NK-92 (cell line): ENCODE results near the gene BTBD9.
"Not testable (repeated sequence)": the region's sequence is repeated elsewhere in the genome, so short reads cannot be mapped to it uniquely, and the experiment has no call there.

Source experiments
- DNase-seq: peaks from one replicate; lab custom pipeline; 2025; ENCODE audit not compliant: unreplicated experiment; lab: John Stamatoyannopoulos, UW

The BTBD9 gene

DNA sequence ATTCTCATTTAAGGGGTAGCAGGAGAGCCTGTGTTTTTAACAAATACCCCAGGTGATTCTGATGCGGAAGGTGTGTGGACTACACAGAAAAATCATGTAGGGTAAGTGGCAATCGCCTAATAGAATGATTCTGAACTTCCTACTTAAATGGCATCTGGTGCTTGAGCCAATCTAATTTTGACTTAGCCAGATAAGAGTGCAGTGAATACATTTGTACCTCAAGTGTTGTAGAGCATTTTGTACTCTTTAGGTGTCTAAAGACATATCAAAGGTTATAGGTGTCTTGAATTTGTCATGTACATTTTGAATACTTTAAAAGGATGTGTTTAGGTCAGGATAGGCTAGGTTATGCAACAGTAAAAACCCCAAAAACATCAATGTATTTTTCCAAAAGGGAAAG, 10.0 kb upstream of the BTBD9 start:
- DNase-seq: no peak

GRCh38 chr6:38648629-38649028, 8.9 kb upstream of the BTBD9 start:
- no peak for DNase-seq

DNA sequence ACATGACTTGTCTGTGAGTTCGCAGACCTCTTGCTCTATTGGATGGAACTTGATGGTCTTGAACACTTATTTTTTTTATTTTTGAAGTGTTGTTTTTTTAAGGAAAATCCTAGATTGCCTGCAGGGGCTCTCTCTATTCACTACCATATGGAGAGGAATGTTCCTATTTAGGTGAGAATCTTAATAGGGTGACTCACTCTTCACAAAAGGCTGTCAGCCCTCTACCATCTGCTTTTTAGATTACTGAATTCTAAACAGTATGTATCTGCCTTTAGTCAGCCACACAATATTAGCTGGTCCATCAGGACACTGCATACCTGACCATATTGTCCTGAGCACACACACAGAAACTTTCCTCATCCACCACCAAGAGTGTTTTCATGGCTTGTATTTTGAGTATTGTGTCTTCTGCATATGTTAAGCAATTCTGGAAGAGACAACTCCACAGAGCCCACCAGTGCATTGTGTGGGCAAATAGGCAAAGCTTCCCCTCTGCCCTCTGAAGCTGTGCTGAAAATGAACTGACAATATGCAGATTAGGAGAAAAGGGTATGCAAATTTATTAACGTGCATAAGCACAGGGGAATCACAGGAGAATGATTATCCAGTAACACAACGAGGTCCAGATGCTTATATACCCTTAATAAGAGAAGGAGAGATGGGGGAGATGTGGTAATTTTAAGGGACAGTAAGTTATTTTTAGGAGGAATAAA, 6.6 kb upstream of the BTBD9 start:
- no peak for DNase-seq

- DNase-seq: no peak
Observed at GRCh38 chr6:38644951-38645350, 5.2 kb upstream of the BTBD9 start.

DNA sequence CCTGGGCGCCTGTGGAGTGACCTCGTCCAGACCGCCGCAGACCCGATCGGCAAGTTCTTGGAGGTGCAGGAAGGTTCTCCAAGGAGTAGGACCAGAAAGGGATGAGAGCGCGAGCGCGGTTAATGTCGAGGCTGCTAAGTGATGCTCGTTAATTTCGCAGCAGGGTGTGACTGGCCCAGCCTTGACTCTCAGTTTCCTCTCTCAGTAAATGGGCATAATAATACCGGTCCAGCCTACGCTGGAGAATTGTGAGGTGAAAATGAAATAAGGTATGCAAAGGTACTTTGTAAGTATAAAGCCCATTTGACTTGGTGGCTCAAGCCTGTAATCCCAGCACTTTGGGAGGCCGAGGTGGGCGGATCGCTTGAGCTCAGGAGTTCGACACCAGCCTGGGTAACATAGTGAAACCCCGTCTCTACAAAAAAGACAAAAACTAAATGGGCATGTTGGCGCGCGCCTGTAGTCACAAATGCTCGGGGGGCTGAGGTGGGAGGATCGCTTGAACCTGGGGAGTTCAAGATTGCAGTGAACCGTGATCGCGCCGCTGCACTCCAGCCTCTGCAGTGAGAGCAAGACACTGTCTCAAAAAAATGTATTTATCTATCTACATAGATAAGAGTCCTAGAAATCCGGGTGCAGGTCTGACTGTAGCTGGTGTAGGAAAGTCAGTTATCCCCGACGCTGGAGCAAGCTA, 634 bp upstream of the BTBD9 start:
- no peak for DNase-seq

DNA sequence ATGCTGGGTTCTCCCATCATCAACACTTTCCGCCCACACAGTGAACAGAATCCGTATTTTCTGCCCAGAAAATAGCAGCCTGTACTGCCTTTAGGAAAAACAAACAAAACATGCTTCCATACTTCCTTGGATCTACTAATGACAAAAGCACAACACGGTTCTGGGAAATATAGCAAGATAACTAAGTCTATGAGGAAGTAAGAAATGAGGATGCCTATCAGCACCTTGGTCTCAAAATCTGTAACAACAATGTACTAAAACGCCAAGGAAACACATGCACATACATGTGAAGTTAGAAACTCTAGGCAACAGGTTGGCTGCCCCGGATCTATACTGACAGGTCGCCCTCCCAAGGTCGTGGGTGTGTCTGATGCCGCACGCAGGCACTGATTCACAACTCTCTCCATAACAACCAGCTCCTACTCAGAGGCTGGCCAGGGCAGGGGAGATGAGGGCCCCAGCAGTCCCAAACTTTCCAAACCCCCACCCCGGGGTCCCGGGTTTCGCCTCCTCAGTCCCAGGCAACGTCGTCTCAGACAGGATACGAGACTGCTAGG, 710 bp downstream of the BTBD9 start:
- no peak for DNase-seq

DNA sequence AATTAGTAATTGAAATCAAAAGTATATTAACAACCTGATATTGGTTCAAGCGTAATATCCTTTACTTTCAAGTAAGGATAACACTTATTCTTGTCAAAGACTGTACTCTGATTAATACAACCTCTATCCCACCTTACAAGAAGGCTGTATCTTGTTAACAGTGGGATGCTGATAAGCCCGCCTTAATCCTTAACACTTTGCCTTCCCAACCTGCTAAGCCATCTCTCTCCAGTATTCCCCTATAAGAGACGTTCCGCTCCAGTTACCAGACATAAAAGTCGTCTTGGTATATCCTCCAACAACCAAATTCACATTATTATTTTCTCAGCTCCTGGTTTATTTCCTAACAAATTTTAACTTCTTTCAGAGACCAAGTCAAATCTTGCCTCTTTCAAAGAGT, 2.0 kb downstream of the BTBD9 start:
- no peak for DNase-seq

DNA sequence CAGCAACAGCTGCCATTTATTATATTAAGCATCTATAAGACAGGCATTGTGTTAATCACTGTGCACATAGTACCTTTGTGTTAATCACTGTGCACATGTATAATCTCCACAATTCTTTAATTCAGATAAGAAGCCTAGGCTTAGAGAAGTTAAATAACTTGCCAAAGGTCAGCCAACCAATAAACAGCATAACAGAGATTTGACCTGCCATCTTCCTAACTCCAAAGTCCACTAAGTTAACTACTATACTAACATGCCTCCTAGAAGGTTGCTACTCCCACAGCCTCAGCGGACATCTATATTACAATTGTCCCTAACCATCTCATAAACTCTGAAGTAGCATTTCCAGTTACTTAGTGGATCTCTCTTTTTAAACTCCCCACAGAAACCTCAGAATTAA, 3.7 kb downstream of the BTBD9 start:
- no peak for DNase-seq

- no peak for DNase-seq
Observed at GRCh38 chr6:38634518-38634917, 5.2 kb downstream of the BTBD9 start.

DNA sequence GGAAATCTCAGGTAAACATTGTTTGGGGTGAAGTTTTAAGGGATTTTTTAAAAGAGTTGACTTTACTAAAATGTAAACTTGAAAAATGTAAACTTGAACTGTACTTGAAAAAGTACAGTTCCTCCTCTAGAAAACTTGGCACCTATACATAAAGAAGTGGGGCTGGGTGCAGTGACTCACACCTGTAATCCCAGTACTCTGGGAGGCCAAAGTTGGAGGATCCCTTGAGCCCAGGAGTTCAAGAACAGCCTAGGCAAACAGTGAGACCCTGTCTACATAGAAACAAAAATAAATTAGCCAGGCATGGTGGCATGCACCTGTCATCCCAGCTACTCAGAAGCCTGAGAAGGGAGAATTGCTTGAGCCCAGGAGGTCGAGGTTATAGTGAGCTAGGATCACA, 7.2 kb downstream of the BTBD9 start:
- DNase-seq: no peak

DNA sequence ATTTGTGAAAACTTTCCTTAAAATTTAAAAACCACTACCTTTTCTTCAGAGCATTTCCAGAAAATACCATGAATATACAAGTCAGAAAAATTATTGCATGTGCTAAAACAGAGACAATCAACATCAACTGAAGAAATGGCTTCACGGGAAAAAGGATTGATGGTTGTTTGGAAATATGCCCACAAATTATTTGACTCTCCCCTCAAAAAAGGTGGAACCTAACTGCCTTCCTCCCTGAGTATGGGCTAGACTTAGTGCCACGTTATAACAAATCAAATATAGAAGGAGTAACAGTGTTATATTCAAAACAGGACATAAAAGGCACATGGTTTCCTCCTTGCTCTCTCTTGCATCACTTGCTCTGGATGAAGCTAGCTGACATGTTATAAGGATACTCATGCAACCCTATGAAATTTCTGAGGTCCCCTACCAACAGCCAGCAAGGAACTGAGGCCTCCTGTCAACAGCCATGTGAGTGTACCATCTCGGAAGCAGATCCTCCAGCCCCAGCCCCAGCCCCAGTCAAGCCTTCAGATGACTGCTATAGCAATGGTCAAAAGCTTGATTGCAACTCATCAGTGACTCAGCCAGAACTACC, 8.4 kb downstream of the BTBD9 start:
- DNase-seq: no peak

DNA sequence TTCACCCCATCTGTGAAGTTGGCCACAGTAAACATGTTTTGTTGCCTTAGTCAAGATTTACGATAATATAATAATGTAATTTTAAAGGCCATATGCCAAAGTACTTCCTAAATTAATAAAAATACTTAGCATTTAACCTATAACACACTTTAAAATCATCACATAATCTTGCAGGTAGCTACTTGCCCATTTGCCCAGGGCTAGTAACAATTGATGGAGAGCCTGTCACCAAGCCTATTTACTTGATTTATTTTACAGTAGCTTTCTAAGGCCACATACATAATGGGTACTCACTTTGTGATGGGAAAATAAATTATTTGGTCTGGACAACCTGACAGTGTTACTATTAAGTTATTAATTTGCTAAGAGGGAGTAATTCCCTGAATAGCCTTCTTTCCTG, 14.5 kb downstream of the BTBD9 start:
- DNase-seq: no peak

DNA sequence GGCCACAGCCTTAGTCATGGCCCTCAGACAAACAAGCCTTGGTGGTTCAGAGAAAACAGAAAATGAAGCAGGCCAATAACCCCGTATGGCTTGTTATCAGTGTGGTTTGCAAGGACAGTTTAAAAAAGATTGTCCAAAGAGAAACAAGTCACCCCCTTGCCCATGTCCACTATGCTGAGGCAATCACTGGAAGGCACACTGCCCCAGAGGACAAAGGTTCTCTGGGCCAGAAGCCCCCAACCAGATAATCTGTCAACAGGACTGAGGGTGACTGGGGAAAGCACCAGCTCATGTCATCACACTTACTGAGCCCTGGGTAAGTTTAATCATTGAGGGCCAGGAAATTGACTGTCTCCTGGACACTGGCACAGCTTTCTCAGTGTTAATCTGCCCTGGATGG, 20.4 kb downstream of the BTBD9 start:
- DNase-seq: not testable (repeated sequence)

- not testable (repeated sequence) for DNase-seq
Observed at GRCh38 chr6:38618301-38618700, 21.4 kb downstream of the BTBD9 start.

DNA sequence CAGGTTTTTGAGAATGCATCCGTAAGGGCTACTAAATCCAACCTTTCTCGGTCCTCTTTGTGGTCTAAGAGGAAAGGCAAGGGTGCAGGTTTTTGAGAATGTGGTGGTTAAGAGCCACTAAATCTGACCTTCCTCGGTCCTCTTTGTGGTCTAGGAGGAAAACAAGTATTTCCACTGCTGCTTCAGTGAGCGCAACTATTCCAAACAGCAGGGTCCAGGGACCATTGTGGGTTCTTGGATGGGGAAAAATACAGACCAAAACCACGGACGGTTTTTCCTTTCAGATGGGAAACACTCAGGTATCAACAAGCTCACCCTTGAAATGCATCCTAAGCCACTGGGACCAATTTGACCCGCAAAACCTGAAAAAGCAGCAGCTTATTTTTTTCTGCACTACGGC, 21.9 kb downstream of the BTBD9 start:
- DNase-seq: no peak

- DNase-seq: no peak
Observed at GRCh38 chr6:38612143-38612965, 27.4 kb downstream of the BTBD9 start.

DNA sequence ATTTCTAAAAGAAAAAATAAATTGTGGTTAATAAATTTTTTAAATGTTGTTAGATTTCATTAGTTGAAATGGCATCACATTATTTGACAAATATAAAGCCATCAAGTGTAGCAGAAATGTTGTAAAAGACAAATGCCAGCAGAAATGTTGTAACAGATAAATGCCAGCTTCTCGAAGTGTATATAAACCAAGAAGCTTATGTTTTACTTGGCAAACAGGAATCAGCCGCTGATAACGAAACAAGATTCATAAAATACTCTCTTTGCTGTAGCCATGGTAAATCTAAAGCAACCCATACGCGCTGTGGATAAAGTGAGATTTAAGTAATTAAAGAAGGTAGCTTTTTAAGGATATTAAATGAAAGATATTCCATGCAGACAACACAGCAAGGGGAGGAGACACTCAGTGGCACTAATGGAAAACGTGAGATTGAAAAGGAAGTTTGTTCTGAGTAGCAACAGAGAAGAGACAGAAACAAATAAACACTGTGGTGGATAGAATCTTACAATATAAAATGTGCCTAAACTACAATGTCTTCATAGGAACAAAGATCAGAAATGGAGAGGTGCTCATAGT, 29.6 kb downstream of the BTBD9 start:
- no peak for DNase-seq

- no peak for DNase-seq
Observed at GRCh38 chr6:38604700-38605099, 35.0 kb downstream of the BTBD9 start.

DNA sequence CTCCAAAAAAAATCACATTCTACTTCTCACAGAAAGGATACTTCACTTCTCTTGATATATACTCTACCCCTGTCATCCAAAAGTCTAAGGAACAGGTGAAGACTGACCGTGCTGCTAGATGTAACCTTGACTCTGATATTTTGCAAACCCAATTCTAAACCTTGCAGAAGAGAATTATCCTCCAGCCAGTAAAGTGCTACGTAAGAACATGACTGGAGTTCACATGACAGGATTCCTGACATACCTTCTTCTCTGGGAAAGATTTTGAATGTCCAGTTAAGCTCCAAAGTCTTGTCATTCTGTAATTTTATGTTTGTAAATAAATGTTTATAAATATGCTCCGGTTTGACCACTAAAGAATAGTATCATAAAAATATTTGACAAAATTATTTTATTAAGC, 35.8 kb downstream of the BTBD9 start:
- no peak for DNase-seq

- no peak for DNase-seq
Observed at GRCh38 chr6:38603496-38603895, 36.2 kb downstream of the BTBD9 start.

GRCh38 chr6:38599966-38600550, 39.7 kb downstream of the BTBD9 start:
- no peak for DNase-seq
